Activated B cell treated with CpG ODN at 0.5 μM for 24 hours (primary cell): ENCODE results near the gene SNRNP70. TPM values are rescaled to one million over a fixed set of nuclear protein-coding genes. Genes with fewer than 3 reads are reported as not detected.
"Not testable (repeated sequence)": the region's sequence is repeated elsewhere in the genome, so short reads cannot be mapped to it uniquely, and the experiment has no call there.

Experiments used
- ATAC-seq: fragments of 200-7000 bp; cut with Tn5 transposase; one replicate; pipeline ENCODE4 v1.10.0; 2021; ENCODE audit warnings: low read depth, mild to moderate bottlenecking, moderate library complexity
- CTCF ChIA-PET: fragments of 350-600 bp; sonication (Branson Sonifier 250); formaldehyde crosslinking; loops from one replicate; lab custom pipeline; 2021; ENCODE audit warnings: antibody characterized with exemption; lab: Charles Lee
- POLR2A ChIA-PET: fragments of 350-600 bp; sonication (Branson Sonifier 250); formaldehyde crosslinking; loops from one replicate; lab custom pipeline; 2021; ENCODE audit warnings: antibody characterized with exemption; lab: Charles Lee
- DNase-seq: peaks from one replicate; pipeline ENCODE4 v3.0.0; 2022
- H3K27ac Mint-ChIP-seq: one replicate; pipeline ENCODE4 v1.8.0; 2020; ENCODE audit warnings: mixed read lengths
- H3K27me3 Mint-ChIP-seq: one replicate; pipeline ENCODE4 v1.8.0; 2021; ENCODE audit warnings: mixed read lengths
- H3K36me3 Mint-ChIP-seq: one replicate; pipeline ENCODE4 v1.8.0; 2021; ENCODE audit warnings: low read depth, mixed read lengths
- H3K4me1 Mint-ChIP-seq: one replicate; pipeline ENCODE4 v1.8.0; 2021; ENCODE audit warnings: mixed read lengths
- H3K4me3 Mint-ChIP-seq: one replicate; pipeline ENCODE4 v1.8.0; 2020; ENCODE audit warnings: mild to moderate bottlenecking, mixed read lengths
- H3K9me3 Mint-ChIP-seq: one replicate; pipeline ENCODE4 v1.8.0; 2020; ENCODE audit warnings: mixed read lengths
- CTCF ChIP-seq: fragments of 200-600 bp; IDR thresholded peaks from one replicate; pipeline ENCODE4 v1.8.0; 2022; ENCODE audit warnings: antibody characterized with exemption, mild to moderate bottlenecking
- intact Hi-C: fragments of 100-400 bp; cut with micrococcal nuclease; formaldehyde crosslinking; loops from one replicate; pipeline ENCODE4 v1.15.1; 2024
- total RNA-seq: library from RNA; stranded (reverse); gene quantifications from 2 replicates; pipeline ENCODE4 v1.2.3, GENCODE V29; 2022

Gene SNRNP70
- total RNA-seq, 1 donor from 2014 or later = 298 TPM

- Mint-ChIP-seq H3K4me1 (peaks cover 19% of the 10 kb centered on the region), H3K9me3 (no peaks in the 10 kb centered on the region), H3K27me3 (peaks cover 59% of the 10 kb centered on the region), H3K36me3 (no peaks in the 10 kb centered on the region), H3K27ac (no peak overlapping the region), H3K4me3 (no peak overlapping the region)
- CTCF ChIA-PET = no interaction called here
- intact Hi-C loops = no loop called here
- no peak for DNase-seq
- POLR2A ChIA-PET = interaction anchor here (0.6 kb wide), 1 partner anchor 128 kb away, joined by 3 read pairs; no protein-coding TSS in a partner anchor
- peak; percentile 28 for ATAC-seq
- no peak for TF ChIP-seq CTCF
These were observed 13.2 kb upstream of the SNRNP70 start for GRCh38 chr19:49071860-49072547.

GRCh38 chr19:49073514-49074378 lies 11.5 kb upstream of the SNRNP70 start:
- H3K27me3 Mint-ChIP-seq = peaks cover 50% of the 10 kb centered on the region
- H3K4me1 Mint-ChIP-seq = peaks cover 19% of the 10 kb centered on the region
- CTCF ChIA-PET = interaction anchor here (2.1 kb wide), 1 partner anchor 286 kb away, joined by 7 read pairs; no protein-coding TSS in a partner anchor
- DNase-seq (no peak), ATAC-seq (no peak)
- no peaks in the 10 kb centered on the region for H3K36me3 Mint-ChIP-seq
- intact Hi-C loops = loop anchor here (2.0 kb wide), 1 partner anchor 75 kb away; no protein-coding TSS in a partner anchor
- no peak for TF ChIP-seq CTCF
- POLR2A ChIA-PET = interaction anchor here (0.7 to 0.9 kb wide), 2 partner anchors 59 to 81 kb away, joined by 3 to 4 read pairs; partner anchors contain the start of gene GYS1
- H3K27ac Mint-ChIP-seq = no peak overlapping the region
- H3K4me3 Mint-ChIP-seq = peak overlapping the region; percentile 2
- no peaks in the 10 kb centered on the region for H3K9me3 Mint-ChIP-seq

- H3K27ac Mint-ChIP-seq, DNase-seq, H3K36me3 Mint-ChIP-seq, ATAC-seq, H3K4me3 Mint-ChIP-seq, POLR2A ChIA-PET, H3K9me3 Mint-ChIP-seq: not testable (repeated sequence)
- peaks cover 40% of the 10 kb centered on the region for H3K27me3 Mint-ChIP-seq
- peaks cover 19% of the 10 kb centered on the region for H3K4me1 Mint-ChIP-seq
- CTCF ChIA-PET = interaction anchor here (0.6 kb wide), 1 partner anchor 154 kb away, joined by 3 read pairs; no protein-coding TSS in a partner anchor
- intact Hi-C loops = loop anchor here (1.0 to 2.0 kb wide), 2 partner anchors 71 to 76 kb away; no protein-coding TSS in a partner anchor
These were observed 10.4 kb upstream of the SNRNP70 start for GRCh38 chr19:49074869-49075268.

GRCh38 chr19:49080392-49080791 lies 4.9 kb upstream of the SNRNP70 start:
- Mint-ChIP-seq H3K4me1 (peaks cover 11% of the 10 kb centered on the region), H3K9me3 (no peaks in the 10 kb centered on the region), H3K27me3 (peaks cover 15% of the 10 kb centered on the region), H3K27ac (no peak overlapping the region), H3K36me3 (peaks cover 3% of the 10 kb centered on the region), H3K4me3 (no peak overlapping the region)
- no peak for DNase-seq
- no peak for TF ChIP-seq CTCF
- CTCF ChIA-PET = interaction anchor here (0.9 kb wide), 1 partner anchor 17 kb away, joined by 3 read pairs; no protein-coding TSS in a partner anchor
- POLR2A ChIA-PET = no interaction called here
- intact Hi-C loops = loop anchor here (10.0 kb wide), 1 partner anchor 296 kb away; no protein-coding TSS in a partner anchor
- no peak for ATAC-seq

GRCh38 chr19:49081273-49081672 lies 4.0 kb upstream of the SNRNP70 start:
- Mint-ChIP-seq H3K4me1 (peaks cover 13% of the 10 kb centered on the region), H3K9me3 (no peaks in the 10 kb centered on the region), H3K27me3 (peaks cover 8% of the 10 kb centered on the region), H3K4me3 (no peak overlapping the region), H3K27ac (no peak overlapping the region), H3K36me3 (peaks cover 10% of the 10 kb centered on the region)
- ATAC-seq = no peak
- ChIA-PET POLR2A (no interaction called here), CTCF (interaction anchor here (0.9 kb wide), 1 partner anchor 17 kb away, joined by 3 read pairs; no protein-coding TSS in a partner anchor)
- intact Hi-C loops = loop anchor here (10.0 kb wide), 1 partner anchor 296 kb away; no protein-coding TSS in a partner anchor
- no peak for TF ChIP-seq CTCF
- no peak for DNase-seq
